ENCODE measurements around the gene CPNE7. TPM values are rescaled to one million over a fixed set of nuclear protein-coding genes. Genes with fewer than 3 reads are reported as not detected.

Gene CPNE7
- total RNA-seq, 1 donor from 2014 or later, result 5.5 TPM

DNA sequence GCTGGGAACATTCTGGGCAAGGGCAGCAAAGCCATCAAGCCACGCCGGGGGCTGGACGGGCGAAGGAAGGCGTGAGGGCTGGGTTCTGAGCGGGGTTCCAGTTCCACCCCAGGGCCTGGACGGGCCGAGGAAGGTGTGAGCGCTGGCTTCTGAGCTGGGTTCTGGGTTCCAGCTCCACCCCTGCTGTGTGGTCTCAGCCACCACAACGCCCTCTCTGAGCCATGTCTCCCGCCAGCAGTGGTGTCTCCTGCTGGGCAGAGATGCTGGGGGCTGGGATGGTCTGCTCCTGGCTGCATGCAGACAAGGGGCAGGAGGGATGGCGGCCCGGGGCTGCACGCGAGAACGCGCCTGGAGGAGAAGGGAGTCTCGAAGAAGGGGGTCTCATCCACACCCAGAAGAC is 3.9 kb upstream of the CPNE7 start:
- Mint-ChIP-seq H3K27me3 (ENCODE audit: unreplicated experiment) (peaks cover 11% of the 10 kb centered on the region), H3K27ac (ENCODE audit: unreplicated experiment) (no peak overlapping the region), H3K4me3 (ENCODE audit: unreplicated experiment) (no peak overlapping the region), H3K36me3 (ENCODE audit: low read depth, unreplicated experiment) (no peaks in the 10 kb centered on the region), H3K9me3 (ENCODE audit: unreplicated experiment) (no peaks in the 10 kb centered on the region), H3K4me1 (ENCODE audit: unreplicated experiment) (peaks cover 21% of the 10 kb centered on the region)
- no peak for DNase-seq (ENCODE audit: low spot score)
- TF ChIP-seq, protein P1, sequence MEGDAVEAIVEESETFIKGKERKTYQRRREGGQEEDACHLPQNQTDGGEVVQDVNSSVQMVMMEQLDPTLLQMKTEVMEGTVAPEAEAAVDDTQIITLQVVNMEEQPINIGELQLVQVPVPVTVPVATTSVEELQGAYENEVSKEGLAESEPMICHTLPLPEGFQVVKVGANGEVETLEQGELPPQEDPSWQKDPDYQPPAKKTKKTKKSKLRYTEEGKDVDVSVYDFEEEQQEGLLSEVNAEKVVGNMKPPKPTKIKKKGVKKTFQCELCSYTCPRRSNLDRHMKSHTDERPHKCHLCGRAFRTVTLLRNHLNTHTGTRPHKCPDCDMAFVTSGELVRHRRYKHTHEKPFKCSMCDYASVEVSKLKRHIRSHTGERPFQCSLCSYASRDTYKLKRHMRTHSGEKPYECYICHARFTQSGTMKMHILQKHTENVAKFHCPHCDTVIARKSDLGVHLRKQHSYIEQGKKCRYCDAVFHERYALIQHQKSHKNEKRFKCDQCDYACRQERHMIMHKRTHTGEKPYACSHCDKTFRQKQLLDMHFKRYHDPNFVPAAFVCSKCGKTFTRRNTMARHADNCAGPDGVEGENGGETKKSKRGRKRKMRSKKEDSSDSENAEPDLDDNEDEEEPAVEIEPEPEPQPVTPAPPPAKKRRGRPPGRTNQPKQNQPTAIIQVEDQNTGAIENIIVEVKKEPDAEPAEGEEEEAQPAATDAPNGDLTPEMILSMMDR (IDR thresholded peaks at IDR 0.05; ENCODE audit: unreplicated experiment), result no peak

DNA sequence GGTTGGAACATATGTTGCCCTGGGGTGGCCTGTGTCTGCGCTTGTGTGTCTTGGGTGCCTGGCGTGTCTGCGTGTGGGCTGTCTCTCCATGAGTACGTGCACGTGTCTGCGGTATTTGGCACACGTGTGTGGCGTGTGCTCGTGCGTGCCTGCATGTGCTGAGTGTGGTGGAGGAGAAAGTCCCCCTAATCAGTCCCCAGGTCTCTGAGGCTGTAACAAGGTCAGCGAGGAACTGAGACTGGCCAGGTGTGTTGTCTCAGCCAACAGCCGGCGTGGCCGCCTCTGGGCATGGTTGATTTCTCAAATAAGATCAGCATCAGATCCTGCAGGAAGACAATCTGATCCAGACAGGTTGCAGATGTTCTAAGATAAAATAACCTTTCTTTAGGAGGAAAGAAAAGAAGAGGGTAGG is 3.5 kb upstream of the CPNE7 start:
- Mint-ChIP-seq H3K27ac (ENCODE audit: unreplicated experiment) (no peak overlapping the region), H3K36me3 (ENCODE audit: low read depth, unreplicated experiment) (no peaks in the 10 kb centered on the region), H3K9me3 (ENCODE audit: unreplicated experiment) (no peaks in the 10 kb centered on the region), H3K27me3 (ENCODE audit: unreplicated experiment) (peaks cover 12% of the 10 kb centered on the region), H3K4me3 (ENCODE audit: unreplicated experiment) (peak overlapping the region; percentile 57), H3K4me1 (ENCODE audit: unreplicated experiment) (peaks cover 21% of the 10 kb centered on the region)
- DNase-seq (ENCODE audit: low spot score), result no peak
- TF ChIP-seq, protein P1 (IDR thresholded peaks at IDR 0.05; ENCODE audit: unreplicated experiment), result no peak

DNA sequence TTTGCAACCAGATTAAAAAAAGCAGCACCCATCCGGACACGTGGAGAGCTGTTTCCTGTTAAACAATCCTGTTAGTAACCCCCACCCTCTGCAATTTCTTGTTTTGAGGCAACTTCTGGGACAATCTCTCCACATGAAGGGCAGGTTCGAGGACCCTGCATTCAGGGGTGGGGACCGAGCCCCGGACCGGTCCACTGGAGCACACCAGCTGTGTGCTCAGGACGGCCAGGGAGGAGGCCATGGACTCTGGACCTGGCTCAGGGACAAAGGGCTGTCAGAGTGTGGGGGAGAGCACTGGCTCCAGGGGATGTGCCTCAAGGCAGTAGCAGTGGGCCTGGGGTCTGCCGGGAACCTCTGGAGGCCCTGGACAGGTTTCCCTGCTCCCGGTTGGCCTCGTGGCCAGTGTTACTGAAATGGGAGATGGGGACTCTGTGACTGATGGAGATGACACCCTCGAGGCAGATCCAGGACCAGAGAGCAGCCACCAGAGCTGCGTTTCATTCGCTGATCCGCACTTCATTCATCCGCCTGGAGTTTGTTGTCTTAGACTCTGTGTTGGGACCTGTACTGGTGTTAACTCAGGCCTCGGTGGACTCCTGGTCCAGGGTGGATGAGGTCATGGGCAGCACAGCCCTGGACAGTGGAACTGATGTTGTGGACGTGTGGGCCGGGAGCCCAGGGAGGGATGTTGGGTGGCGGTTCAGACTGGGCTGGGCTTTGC is 2.9 kb upstream of the CPNE7 start:
- Mint-ChIP-seq H3K36me3 (ENCODE audit: low read depth, unreplicated experiment) (no peaks in the 10 kb centered on the region), H3K4me1 (ENCODE audit: unreplicated experiment) (peaks cover 21% of the 10 kb centered on the region), H3K27ac (ENCODE audit: unreplicated experiment) (peak overlapping the region; percentile 52), H3K9me3 (ENCODE audit: unreplicated experiment) (no peaks in the 10 kb centered on the region), H3K4me3 (ENCODE audit: unreplicated experiment) (no peak overlapping the region), H3K27me3 (ENCODE audit: unreplicated experiment) (peaks cover 15% of the 10 kb centered on the region)
- TF ChIP-seq, protein P1 (IDR thresholded peaks at IDR 0.05; ENCODE audit: unreplicated experiment), result no peak
- no peak for DNase-seq (ENCODE audit: low spot score)

DNA sequence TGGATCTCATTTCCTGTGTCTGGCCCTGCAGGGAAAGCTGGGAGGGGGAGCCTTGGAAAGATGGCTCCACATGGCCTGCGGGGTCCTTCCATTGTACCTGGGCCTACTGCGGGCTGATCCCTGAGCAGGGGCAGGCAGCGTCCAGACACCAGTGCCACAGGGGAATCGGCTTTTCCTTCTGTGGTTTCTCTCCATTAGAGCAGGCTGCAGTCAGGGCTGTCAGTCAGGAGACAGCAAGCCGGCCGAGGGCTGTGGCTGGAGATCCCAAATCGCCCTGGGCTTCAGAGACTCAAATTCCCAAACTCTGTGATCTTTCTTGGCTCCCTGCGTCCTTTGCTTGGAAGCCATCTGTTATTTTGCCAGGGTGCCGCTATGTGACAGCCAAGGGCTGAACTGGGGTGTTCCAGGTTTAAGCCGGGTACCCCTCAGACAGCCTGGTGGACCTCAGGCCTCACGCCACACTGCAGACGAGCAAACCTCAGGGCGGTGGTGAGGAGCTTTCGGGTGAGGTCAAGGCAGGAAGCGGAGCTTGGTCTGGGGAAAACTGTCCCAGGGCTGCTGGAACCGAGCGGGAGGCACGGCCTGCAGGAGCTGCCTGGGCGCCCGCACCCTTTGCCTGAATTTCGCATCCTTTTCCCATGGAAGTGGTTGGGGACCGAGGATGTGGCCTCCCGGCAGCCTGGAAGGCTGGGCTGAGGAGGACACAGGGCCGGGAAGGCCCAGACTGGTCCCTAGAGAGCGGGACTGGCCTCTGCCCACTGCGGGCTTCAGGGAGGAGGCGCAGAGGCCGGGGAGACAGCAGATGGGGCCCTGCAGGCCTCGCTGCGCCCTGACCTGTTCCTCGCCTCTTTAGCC is 1.5 kb upstream of the CPNE7 start:
- Mint-ChIP-seq H3K9me3 (ENCODE audit: unreplicated experiment) (no peaks in the 10 kb centered on the region), H3K36me3 (ENCODE audit: low read depth, unreplicated experiment) (no peaks in the 10 kb centered on the region), H3K4me3 (ENCODE audit: unreplicated experiment) (peak overlapping the region; percentile 58), H3K27ac (ENCODE audit: unreplicated experiment) (peak overlapping the region; percentile 54), H3K27me3 (ENCODE audit: unreplicated experiment) (peaks cover 12% of the 10 kb centered on the region), H3K4me1 (ENCODE audit: unreplicated experiment) (peaks cover 21% of the 10 kb centered on the region)
- TF ChIP-seq, protein P1 (IDR thresholded peaks at IDR 0.05; ENCODE audit: unreplicated experiment), result no peak
- no peak for DNase-seq (ENCODE audit: low spot score)
